HepG2 (cell line): ENCODE data around the gene IL12A. TPM values are rescaled to one million over a fixed set of nuclear protein-coding genes. Genes with fewer than 3 reads are reported as not detected.
A peak's percentile ranks its signal among the peaks of the same experiment; 100 is the strongest.

Source experiments
- ATAC-seq: fragments of 200-7000 bp; cut with Tn5 transposase; 3 replicates; pipeline ENCODE4 v1.9.1; 2020; ENCODE audit warnings: mild to moderate bottlenecking, moderate library complexity
- BruUV-seq: library from RNA; stranded (reverse); fragments of 400-500 nt; replicated peaks from 2 replicates; lab custom pipeline; 2021; lab: Mats Ljungman, UMichigan
- CTCF ChIA-PET: fragments of 300-600 bp; formaldehyde crosslinking; extraction: SDS; loops from one replicate; lab custom pipeline; 2021; ENCODE audit warnings: low total read pairs, inconsistent platforms, low intra/inter-chr PET ratio; lab: Yijun Ruan, JAX
- POLR2A ChIA-PET: fragments of 350-600 bp; sonication (Branson Sonifier 250); formaldehyde crosslinking; loops from one replicate; lab custom pipeline; 2020; ENCODE audit warnings: antibody characterized with exemption, inconsistent platforms; lab: Yijun Ruan, JAX
- DNase-seq: peaks from one replicate; pipeline ENCODE4 v3.0.0-alpha.2; 2015; ENCODE audit warnings: low spot score
- FAIRE-seq: peaks from 3 replicates; lab custom pipeline; 2011; peaks lifted over from hg19 to GRCh38; lab: Jason Lieb, UNC
- H2AFZ ChIP-seq: one replicate; pipeline ENCODE4 v1.6.1; 2011; ENCODE audit warnings: low read length, inconsistent platforms
- H3K27ac ChIP-seq: fragments of 300-600 bp; 3 replicates; pipeline ENCODE4 v1.8.0; 2011; ENCODE audit warnings: mixed run types, mild to moderate bottlenecking, mixed read lengths, low read length, inconsistent platforms; ENCODE audit not compliant: insufficient read depth; ENCODE audit errors: extremely low read length
- H3K27me3 ChIP-seq, 2 experiments: fragments of 200-600 bp in 1 of 2; 2 replicates in 1 of 2; 3 replicates in 1 of 2; pipeline versions ENCODE4 v1.6.0 to v1.8.0; 2011; ENCODE audit warnings: low read length in 2 of 2, mild to moderate bottlenecking in 2 of 2, moderate library complexity in 2 of 2, inconsistent platforms in 1 of 2; ENCODE audit not compliant: insufficient read depth in 2 of 2, control insufficient read depth in 1 of 2
- H3K36me3 ChIP-seq, 2 experiments: fragments of 200-600 bp in 1 of 2; replicated peaks in 1 of 2; 2 replicates in 1 of 2; 3 replicates in 1 of 2; pipeline versions ENCODE4 v1.5.1 to v1.8.0; 2011; ENCODE audit warnings: low read length in 2 of 2, inconsistent platforms in 1 of 2; ENCODE audit not compliant: insufficient read depth in 2 of 2, control insufficient read depth in 1 of 2
- H3K4me1 ChIP-seq: 2 replicates; pipeline ENCODE4 v1.5.1; 2012; ENCODE audit warnings: low read length, inconsistent platforms; ENCODE audit not compliant: insufficient read depth
- H3K4me2 ChIP-seq: 2 replicates; pipeline ENCODE4 v1.6.0; 2011; ENCODE audit warnings: low read depth, low read length, inconsistent platforms
- H3K4me3 ChIP-seq, 3 experiments: fragments of 200-600 bp in 1 of 3; sonication (generic), shearing (Covaris generic) in 1 of 3; replicated peaks in 1 of 3; 2 replicates each; pipeline ENCODE4 v1.5.1; 2011 to 2016; ENCODE audit warnings: low read length in 3 of 3, inconsistent platforms in 2 of 3, low read depth in 2 of 3, mild to moderate bottlenecking in 2 of 3, control low read depth in 1 of 3, mixed read lengths in 1 of 3; ENCODE audit not compliant: insufficient read depth in 1 of 3
- H3K79me2 ChIP-seq: one replicate; pipeline ENCODE4 v1.6.1; 2011; ENCODE audit warnings: low read length, inconsistent platforms; ENCODE audit not compliant: insufficient read depth
- H3K9ac ChIP-seq: 2 replicates; pipeline ENCODE4 v1.6.0; 2011; ENCODE audit warnings: mild to moderate bottlenecking, low read depth, low read length, inconsistent platforms; ENCODE audit not compliant: insufficient read depth
- H3K9me3 ChIP-seq: 2 replicates; pipeline ENCODE4 v1.5.1; 2012; ENCODE audit warnings: mild to moderate bottlenecking, low read length
- H4K20me1 ChIP-seq: 2 replicates; pipeline ENCODE4 v1.6.0; 2011; ENCODE audit warnings: inconsistent platforms, mild to moderate bottlenecking, low read length, moderate library complexity; ENCODE audit not compliant: insufficient read depth
- ATF7 ChIP-seq, 2 experiments: fragments of 450-650 bp in 1 of 2; sonication (generic) in 1 of 2; formaldehyde crosslinking in 1 of 2; IDR thresholded peaks; 2 replicates each; pipeline versions ENCODE4 v1.4.0 to v1.6.1; 2016 to 2020; ENCODE audit warnings: antibody characterized with exemption in 1 of 2, mild to moderate bottlenecking in 1 of 2, missing genetic modification reagents in 1 of 2
- CAMTA2 ChIP-seq: sonication (generic); formaldehyde crosslinking; IDR thresholded peaks from 2 replicates; pipeline ENCODE4 v1.4.0; 2020; ENCODE audit warnings: mild to moderate bottlenecking, missing genetic modification reagents, borderline replicate concordance
- NFE2L1 ChIP-seq: sonication (generic); formaldehyde crosslinking; IDR thresholded peaks from 2 replicates; pipeline ENCODE4 v1.4.0; 2020; ENCODE audit warnings: missing genetic modification reagents, mild to moderate bottlenecking, borderline replicate concordance
- NR2F6 ChIP-seq, 2 experiments: IDR thresholded peaks; 2 replicates each; pipeline ENCODE4 v1.6.1; 2016; ENCODE audit warnings: antibody characterized with exemption in 1 of 2, mild to moderate bottlenecking in 1 of 2
- SNRNP70 ChIP-seq: fragments of 200-400 bp; formaldehyde crosslinking; IDR thresholded peaks from 2 replicates; pipeline ENCODE4 v1.6.1; 2017; ENCODE audit warnings: mild to moderate bottlenecking, low read depth, low read length, moderate library complexity
- ZNF317 ChIP-seq: sonication (generic); formaldehyde crosslinking; IDR thresholded peaks from 2 replicates; pipeline ENCODE4 v1.5.0; 2020; ENCODE audit warnings: mild to moderate bottlenecking, missing genetic modification reagents
- whole genome bisulfite sequencing: methylation state at CpG from one replicate; pipeline ENCODE4 v1.1.6; 2017; ENCODE audit warnings: low lambda C conversion rate; 5-methylcytosine and 5-hydroxymethylcytosine counted together
- in situ Hi-C: cut with HindIII; loops from 2 replicates; pipeline ENCODE4 v1.10.0; 2017; ENCODE audit warnings: low pct_unique_long_range_greater_than_20kb; ENCODE audit not compliant: extremely low pct_ligation_motif_present
- intact Hi-C: fragments of 100-400 bp; cut with micrococcal nuclease; formaldehyde crosslinking; loops from one replicate; pipeline ENCODE4 v1.10.0; 2022; ENCODE audit not compliant: unreplicated experiment
- polyA plus RNA-seq, 8 experiments: library from polyadenylated mRNA; depleted of rRNA in 3 of 8; stranded (reverse) in 7 of 8; unstranded in 1 of 8; fragments of >200 nt; fragmentation: Illumina TruSeq in 4 of 8; extraction: Trizol in 4 of 8; gene quantifications; 2 replicates each; pipeline versions ENCODE4 v1.2.1 to v1.2.3, GENCODE V29; 2011 to 2016; ENCODE audit warnings: low read depth in 4 of 8, missing spikeins in 1 of 8, mixed read lengths in 1 of 8; ENCODE audit not compliant: insufficient read depth in 1 of 8
- total RNA-seq, 5 experiments: library from RNA; depleted of rRNA; stranded (reverse); fragments of >200 nt; fragmentation: Illumina TruSeq; extraction: Trizol; gene quantifications; 2 replicates each; pipeline ENCODE4 v1.2.3, GENCODE V29; 2016; ENCODE audit warnings: low read depth in 1 of 5
- TF ChIP-seq, protein P1 (sequence below), 2 experiments: sonication (generic) in 1 of 2; formaldehyde crosslinking in 1 of 2; IDR thresholded peaks; 2 replicates each; pipeline versions ENCODE4 v1.6.1 to v1.9.0; 2014 to 2022; ENCODE audit warnings: antibody characterized with exemption in 1 of 2, borderline replicate concordance in 1 of 2, inconsistent platforms in 1 of 2, low read depth in 1 of 2, missing genetic modification reagents in 1 of 2

IL12A gene
- total and polyA plus RNA-seq, 2 of the 13 experiments (the other 11 are each of a cell fraction or from before 2014, with no cell fraction given) = 0.36 to 1.1 TPM

DNA sequence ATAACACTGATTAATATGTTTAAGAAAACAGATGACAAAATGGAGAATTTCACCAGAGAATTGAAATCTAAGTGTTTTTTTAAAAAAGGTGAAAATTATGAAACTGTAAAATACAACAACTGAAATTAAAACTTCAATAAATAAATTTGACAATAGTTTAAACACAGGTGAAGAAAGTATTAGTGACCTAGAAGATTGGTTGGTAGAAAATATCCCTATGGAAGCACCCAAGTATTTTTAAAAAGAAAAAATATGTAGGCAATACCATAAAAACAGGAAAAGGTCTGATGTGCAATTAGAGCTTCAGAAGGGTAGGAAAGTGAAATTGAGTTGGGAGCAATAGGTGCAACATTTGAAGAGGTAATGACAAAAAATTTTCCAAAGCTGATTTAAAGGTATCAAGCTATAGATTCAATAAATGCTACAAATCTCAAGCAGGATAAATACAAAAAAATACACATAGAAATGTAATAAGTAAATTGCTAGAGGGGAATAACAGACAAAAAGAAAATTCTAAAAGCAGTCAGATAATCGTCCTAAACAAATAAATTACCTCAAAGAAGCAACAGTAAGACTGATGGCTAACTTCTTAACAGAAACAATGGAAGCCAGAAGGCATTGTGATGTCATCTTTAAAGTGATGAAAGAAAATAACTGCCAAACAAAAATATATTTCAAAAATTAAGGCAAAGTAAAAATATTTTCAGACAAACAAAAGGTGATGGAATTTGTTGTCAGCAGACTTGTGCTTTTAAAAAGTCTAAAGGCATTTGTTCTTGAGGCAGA, 9.5 kb upstream of the IL12A start:
- WGBS = 46% methylated on average over 1 of the region's 1 CpG
- H2AFZ ChIP-seq = no peak overlapping the region

More for the DNA sequence above, 9.5 kb upstream of the IL12A start:
- in situ Hi-C loops (loop anchor here (25.0 kb wide), 1 partner anchor 717 kb away; no protein-coding TSS in a partner anchor), intact Hi-C loops (no loop called here)
- CTCF ChIA-PET = no interaction called here
- no peaks in the 10 kb centered on the region for H4K20me1 ChIP-seq
- 0 out of 2 replicates have a peak overlapping the region, but pooled peaks have one; percentile 63 for H3K9ac ChIP-seq
- TF ChIP-seq, protein P1, sequence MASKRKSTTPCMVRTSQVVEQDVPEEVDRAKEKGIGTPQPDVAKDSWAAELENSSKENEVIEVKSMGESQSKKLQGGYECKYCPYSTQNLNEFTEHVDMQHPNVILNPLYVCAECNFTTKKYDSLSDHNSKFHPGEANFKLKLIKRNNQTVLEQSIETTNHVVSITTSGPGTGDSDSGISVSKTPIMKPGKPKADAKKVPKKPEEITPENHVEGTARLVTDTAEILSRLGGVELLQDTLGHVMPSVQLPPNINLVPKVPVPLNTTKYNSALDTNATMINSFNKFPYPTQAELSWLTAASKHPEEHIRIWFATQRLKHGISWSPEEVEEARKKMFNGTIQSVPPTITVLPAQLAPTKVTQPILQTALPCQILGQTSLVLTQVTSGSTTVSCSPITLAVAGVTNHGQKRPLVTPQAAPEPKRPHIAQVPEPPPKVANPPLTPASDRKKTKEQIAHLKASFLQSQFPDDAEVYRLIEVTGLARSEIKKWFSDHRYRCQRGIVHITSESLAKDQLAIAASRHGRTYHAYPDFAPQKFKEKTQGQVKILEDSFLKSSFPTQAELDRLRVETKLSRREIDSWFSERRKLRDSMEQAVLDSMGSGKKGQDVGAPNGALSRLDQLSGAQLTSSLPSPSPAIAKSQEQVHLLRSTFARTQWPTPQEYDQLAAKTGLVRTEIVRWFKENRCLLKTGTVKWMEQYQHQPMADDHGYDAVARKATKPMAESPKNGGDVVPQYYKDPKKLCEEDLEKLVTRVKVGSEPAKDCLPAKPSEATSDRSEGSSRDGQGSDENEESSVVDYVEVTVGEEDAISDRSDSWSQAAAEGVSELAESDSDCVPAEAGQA (IDR thresholded peaks at IDR 0.05; ENCODE audit: low read depth) = no peak
- TF ChIP-seq, protein P1 (CRISPR knock-in tag; IDR thresholded peaks at IDR 0.05; ENCODE audit: borderline replicate concordance) = no peak
- TF ChIP-seq NFE2L1 (CRISPR knock-in tag) = no peak
- no peak for TF ChIP-seq SNRNP70
- no peak for TF ChIP-seq CAMTA2 (CRISPR knock-in tag)
- no peak for TF ChIP-seq NR2F6 (IDR thresholded peaks at IDR 0.05)
- TF ChIP-seq NR2F6 (CRISPR knock-in tag; IDR thresholded peaks at IDR 0.05) = no peak
- TF ChIP-seq ZNF317 (CRISPR knock-in tag) = peak; percentile 95
- TF ChIP-seq ATF7 (IDR thresholded peaks at IDR 0.05) = peak; percentile 20; the same call in 1 of the 2 replicates
- no peak for TF ChIP-seq ATF7 (CRISPR knock-in tag; IDR thresholded peaks at IDR 0.05)
- BruUV-seq = no TSS peak
- no peaks in the 10 kb centered on the region for H3K79me2 ChIP-seq
- ATAC-seq = no peak
- H3K4me2 ChIP-seq = peak overlapping the region; percentile 60; the same call in 1 of the 2 replicates
- no peaks in the 10 kb centered on the region for H3K27me3 ChIP-seq
- no peaks in the 10 kb centered on the region for H3K36me3 ChIP-seq
- peaks cover 38% of the 10 kb centered on the region for H3K4me1 ChIP-seq
- H3K9me3 ChIP-seq = no peaks in the 10 kb centered on the region
- POLR2A ChIA-PET = interaction anchor here (0.8 to 2.6 kb wide), 3 partner anchors 9 to 50 kb away, joined by 5 to 24 read pairs (median 5); partner anchors contain the start of gene IL12A
- no peak for FAIRE-seq
- 0 out of 6 replicates have a peak overlapping the region, but pooled peaks of 1 of the 3 experiments have one; percentile 1 for H3K4me3 ChIP-seq
- peak overlapping the region; percentile 74 for H3K27ac ChIP-seq
- no peak for DNase-seq
